CD4-positive, alpha-beta memory T cell (primary cell): Measurements from ENCODE around the gene TTC19. TPM values are rescaled to one million over a fixed set of nuclear protein-coding genes. Genes with fewer than 3 reads are reported as not detected.

Experiments
- CTCF ChIA-PET: fragments of 350-600 bp; sonication (Branson Sonifier 250); formaldehyde crosslinking; loops from one replicate; lab custom pipeline; 2021; ENCODE audit warnings: inconsistent platforms; ENCODE audit not compliant: partially characterized antibody; lab: Charles Lee
- POLR2A ChIA-PET: fragments of 350-600 bp; sonication (Branson Sonifier 250); formaldehyde crosslinking; loops from one replicate; lab custom pipeline; 2021; ENCODE audit not compliant: partially characterized antibody; lab: Charles Lee
- DNase-seq, 5 donors: peaks; one replicate each; pipeline versions ENCODE4 v3.0.0 to v3.0.0-alpha.2; 2020 to 2022; ENCODE audit warnings: mixed read lengths in 1 of 5
- H3K27ac ChIP-seq: one replicate; pipeline ENCODE4 v1.7.0; 2013; ENCODE audit warnings: low read depth, low read length
- H3K27me3 ChIP-seq: 2 replicates; pipeline ENCODE4 v1.7.0; 2013; ENCODE audit warnings: mild to moderate bottlenecking, low read length, moderate library complexity; ENCODE audit not compliant: insufficient read depth
- H3K36me3 ChIP-seq: 2 replicates; pipeline ENCODE4 v1.7.0; 2013; ENCODE audit warnings: mild to moderate bottlenecking, low read length, moderate library complexity; ENCODE audit not compliant: insufficient read depth
- H3K4me1 ChIP-seq: 2 replicates; pipeline ENCODE4 v1.7.0; 2013; ENCODE audit warnings: mild to moderate bottlenecking, low read length, moderate library complexity; ENCODE audit not compliant: insufficient read depth
- H3K4me3 ChIP-seq, 2 donors: one replicate each; pipeline ENCODE4 v1.7.0; 2013; ENCODE audit warnings: low read length in 2 of 2, mild to moderate bottlenecking in 1 of 2
- H3K9me3 ChIP-seq, 2 donors: one replicate each; pipeline ENCODE4 v1.7.0; 2013; ENCODE audit warnings: low read length in 2 of 2, control low read depth in 1 of 2; ENCODE audit not compliant: control insufficient read depth in 1 of 2
- H3K27ac Mint-ChIP-seq, 7 donors: one replicate each; pipeline ENCODE4 v1.8.0; 2020 to 2021; ENCODE audit warnings: mixed read lengths in 7 of 7, mild to moderate bottlenecking in 6 of 7, inconsistent platforms in 3 of 7, moderate library complexity in 3 of 7
- H3K27me3 Mint-ChIP-seq, 2 donors: one replicate each; pipeline ENCODE4 v1.8.0; 2020 to 2021; ENCODE audit warnings: mixed read lengths in 2 of 2
- H3K36me3 Mint-ChIP-seq, 2 donors: one replicate each; pipeline ENCODE4 v1.8.0; 2020 to 2021; ENCODE audit warnings: mixed read lengths in 2 of 2, inconsistent platforms in 1 of 2, mild to moderate bottlenecking in 1 of 2
- H3K4me1 Mint-ChIP-seq, 4 donors: one replicate each; pipeline ENCODE4 v1.8.0; 2020 to 2021; ENCODE audit warnings: mixed read lengths in 4 of 4, mild to moderate bottlenecking in 1 of 4
- H3K4me3 Mint-ChIP-seq, 8 donors: one replicate each; pipeline ENCODE4 v1.8.0; 2020 to 2021; ENCODE audit warnings: mixed read lengths in 8 of 8, mild to moderate bottlenecking in 7 of 8, moderate library complexity in 6 of 8, inconsistent platforms in 3 of 8
- H3K9me3 Mint-ChIP-seq, 8 donors: one replicate each; pipeline ENCODE4 v1.8.0; 2020 to 2021; ENCODE audit warnings: mixed read lengths in 8 of 8, mild to moderate bottlenecking in 5 of 8, inconsistent platforms in 3 of 8, moderate library complexity in 1 of 8
- intact Hi-C: fragments of 100-400 bp; cut with micrococcal nuclease; formaldehyde crosslinking; loops from one replicate; pipeline ENCODE4 v1.15.1; 2023
- polyA plus RNA-seq, 2 donors: library from polyadenylated mRNA; unstranded; fragments of 300-500 nt; fragmentation: Illumina TruSeq; gene quantifications; one replicate each; pipeline ENCODE4 v1.2.3, GENCODE V29; 2021
- total RNA-seq, 2 experiments: library from RNA; stranded (reverse); gene quantifications; one replicate each; pipeline ENCODE4 v1.2.3, GENCODE V29; 2021

The TTC19 gene
- total and polyA plus RNA-seq, 4 experiments from 2014 or later, result 34.1 to 61.4 (median 37.1) TPM

GRCh38 chr17:15998031-15998562, 1.5 kb upstream of the TTC19 start:
- intact Hi-C loops, result loop anchor here (1.0 to 5.0 kb wide), 4 partner anchors 39 to 170 kb away; partner anchors contain the start of gene ADORA2B
- no peaks in the 10 kb centered on the region for H3K27me3 ChIP-seq
- H3K36me3 ChIP-seq, result peaks cover 18% of the 10 kb centered on the region
- H3K9me3 ChIP-seq, result no peaks in the 10 kb centered on the region
- H3K9me3 Mint-ChIP-seq, result no peaks in the 10 kb centered on the region
- CTCF ChIA-PET, result interaction anchor here (1.1 to 3.1 kb wide), 3 partner anchors 22 to 740 kb away, joined by 4 to 15 read pairs (median 8); no protein-coding TSS in a partner anchor
- H3K4me3 ChIP-seq, result no peak overlapping the region
- H3K27ac Mint-ChIP-seq, result peak overlapping the region; percentile 86 to 99 (median 98)
- POLR2A ChIA-PET, result interaction anchor here (2.0 to 2.7 kb wide), 2 partner anchors 39 to 170 kb away, joined by 10 read pairs; no protein-coding TSS in a partner anchor
- peaks cover 28% of the 10 kb centered on the region for H3K4me1 ChIP-seq
- DNase-seq, result no peak
- H3K27me3 Mint-ChIP-seq, result no peaks in the 10 kb centered on the region
- peaks cover 24 to 42% (median 32%) of the 10 kb centered on the region in 4 donors for H3K4me1 Mint-ChIP-seq
- peak overlapping the region in 4 of 8 donors; percentile 85 to 97 (median 94) for H3K4me3 Mint-ChIP-seq
- no peak overlapping the region for H3K27ac ChIP-seq
- H3K36me3 Mint-ChIP-seq, result peaks cover 17 to 46% of the 10 kb centered on the region in 2 donors

GRCh38 chr17:15999974-16000827, 577 bp downstream of the TTC19 start:
- ChIA-PET CTCF (interaction anchor here (0.7 to 3.1 kb wide), 4 partner anchors 9 to 742 kb away, joined by 3 to 15 read pairs (median 4); no protein-coding TSS in a partner anchor), POLR2A (interaction anchor here (0.8 to 2.7 kb wide), 10 partner anchors 7 to 536 kb away, joined by 3 to 10 read pairs (median 4); partner anchors contain the start of gene ADORA2B)
- no peaks in the 10 kb centered on the region for H3K27me3 Mint-ChIP-seq
- H3K4me3 Mint-ChIP-seq, result peak overlapping the region; percentile 88 to 96 (median 91)
- H3K4me1 ChIP-seq, result peaks cover 28% of the 10 kb centered on the region
- intact Hi-C loops, result loop anchor here (1.0 to 5.0 kb wide), 2 partner anchors 148 to 215 kb away; partner anchors contain the start of gene NCOR1
- peak in 2 of 5 donors; percentile 42 to 53 for DNase-seq
- no peaks in the 10 kb centered on the region for H3K27me3 ChIP-seq
- H3K27ac Mint-ChIP-seq, result peak overlapping the region; percentile 86 to 97 (median 94)
- peaks cover 30 to 55% of the 10 kb centered on the region in 2 donors for H3K36me3 Mint-ChIP-seq
- peak overlapping the region; percentile 54 to 79 for H3K4me3 ChIP-seq
- H3K9me3 Mint-ChIP-seq, result no peaks in the 10 kb centered on the region
- peaks cover 24 to 42% (median 35%) of the 10 kb centered on the region in 4 donors for H3K4me1 Mint-ChIP-seq
- peak overlapping the region; percentile 76 for H3K27ac ChIP-seq
- peaks cover 36% of the 10 kb centered on the region for H3K36me3 ChIP-seq
- H3K9me3 ChIP-seq, result no peaks in the 10 kb centered on the region

GRCh38 chr17:16001226-16001897, 1.7 kb downstream of the TTC19 start:
- H3K36me3 Mint-ChIP-seq, result peaks cover 39 to 65% of the 10 kb centered on the region in 2 donors

GRCh38 chr17:16002708-16003260, 3.2 kb downstream of the TTC19 start:
- POLR2A ChIA-PET, result no interaction called here

More at GRCh38 chr17:16001226-16001897, 1.7 kb downstream of the TTC19 start:
- Histone ChIP-seq H3K4me3 (peak overlapping the region in 1 of 2 donors; percentile 79), H3K9me3 (no peaks in the 10 kb centered on the region), H3K27me3 (no peaks in the 10 kb centered on the region), H3K36me3 (peaks cover 45% of the 10 kb centered on the region), H3K27ac (no peak overlapping the region), H3K4me1 (peaks cover 28% of the 10 kb centered on the region)
- no peaks in the 10 kb centered on the region for H3K27me3 Mint-ChIP-seq
- no peaks in the 10 kb centered on the region for H3K9me3 Mint-ChIP-seq
- peaks cover 24 to 42% (median 36%) of the 10 kb centered on the region in 4 donors for H3K4me1 Mint-ChIP-seq
- peak overlapping the region; percentile 88 to 96 (median 91) for H3K4me3 Mint-ChIP-seq
- POLR2A ChIA-PET, result interaction anchor here (0.6 to 0.9 kb wide), 3 partner anchors 12 to 350 kb away, joined by 3 to 4 read pairs (median 3); partner anchors contain the start of gene NCOR1
- DNase-seq, result no peak
- CTCF ChIA-PET, result interaction anchor here (1.8 kb wide), 1 partner anchor 12 kb away, joined by 4 read pairs; no protein-coding TSS in a partner anchor
- intact Hi-C loops, result no loop called here
- peak overlapping the region; percentile 86 to 97 (median 94) for H3K27ac Mint-ChIP-seq

GRCh38 chr17:16003841-16004240, 4.2 kb downstream of the TTC19 start:
- POLR2A ChIA-PET, result no interaction called here
- no peak overlapping the region for H3K27ac ChIP-seq
- no peaks in the 10 kb centered on the region for H3K9me3 ChIP-seq
- Mint-ChIP-seq H3K4me3 (no peak overlapping the region), H3K9me3 (no peaks in the 10 kb centered on the region), H3K4me1 (peaks cover 33 to 41% (median 40%) of the 10 kb centered on the region in 4 donors), H3K27ac (peak overlapping the region in 2 of 7 donors; percentile 25 to 29), H3K36me3 (peaks cover 63 to 84% of the 10 kb centered on the region in 2 donors), H3K27me3 (no peaks in the 10 kb centered on the region)
- no peak for DNase-seq
- no peak overlapping the region for H3K4me3 ChIP-seq
- CTCF ChIA-PET, result interaction anchor here (1.5 kb wide), 1 partner anchor 10 kb away, joined by 4 read pairs; no protein-coding TSS in a partner anchor
- no peaks in the 10 kb centered on the region for H3K27me3 ChIP-seq
- H3K4me1 ChIP-seq, result peaks cover 26% of the 10 kb centered on the region
- H3K36me3 ChIP-seq, result peaks cover 57% of the 10 kb centered on the region
- intact Hi-C loops, result no loop called here

More at GRCh38 chr17:16002708-16003260, 3.2 kb downstream of the TTC19 start:
- Mint-ChIP-seq H3K36me3 (peaks cover 52 to 73% of the 10 kb centered on the region in 2 donors), H3K27ac (peak overlapping the region in 2 of 7 donors; percentile 22 to 43), H3K27me3 (no peaks in the 10 kb centered on the region), H3K4me3 (no peak overlapping the region), H3K9me3 (no peaks in the 10 kb centered on the region), H3K4me1 (peaks cover 27 to 42% (median 36%) of the 10 kb centered on the region in 4 donors)
- CTCF ChIA-PET, result no interaction called here
- intact Hi-C loops, result no loop called here
- H3K36me3 ChIP-seq, result peaks cover 46% of the 10 kb centered on the region
- no peak overlapping the region for H3K27ac ChIP-seq
- no peaks in the 10 kb centered on the region for H3K27me3 ChIP-seq
- no peak for DNase-seq
- no peak overlapping the region for H3K4me3 ChIP-seq
- no peaks in the 10 kb centered on the region for H3K9me3 ChIP-seq
- H3K4me1 ChIP-seq, result peaks cover 28% of the 10 kb centered on the region

- Histone ChIP-seq H3K27me3 (no peaks in the 10 kb centered on the region), H3K4me1 (peaks cover 19% of the 10 kb centered on the region), H3K36me3 (peaks cover 59% of the 10 kb centered on the region), H3K9me3 (no peaks in the 10 kb centered on the region), H3K27ac (no peak overlapping the region), H3K4me3 (no peak overlapping the region)
- POLR2A ChIA-PET, result no interaction called here
- Mint-ChIP-seq H3K27ac (peak overlapping the region in 2 of 7 donors; percentile 37 to 67), H3K9me3 (no peaks in the 10 kb centered on the region), H3K4me1 (peaks cover 27 to 35% (median 29%) of the 10 kb centered on the region in 4 donors), H3K36me3 (peaks cover 68 to 82% of the 10 kb centered on the region in 2 donors), H3K27me3 (no peaks in the 10 kb centered on the region), H3K4me3 (no peak overlapping the region)
- no peak for DNase-seq
- CTCF ChIA-PET, result interaction anchor here (0.9 to 1.5 kb wide), 2 partner anchors 8 to 10 kb away, joined by 3 to 4 read pairs; no protein-coding TSS in a partner anchor
- intact Hi-C loops, result no loop called here
Measured at GRCh38 chr17:16005636-16006035, 6.0 kb downstream of the TTC19 start.
